Cerebellar cortex (tissue), 1 donor: Measurements from ENCODE around the gene LDHAL6B.
A peak's percentile ranks its signal among the peaks of the same experiment; 100 is the strongest.
"Not testable (repeated sequence)": the region's sequence is repeated elsewhere in the genome, so short reads cannot be mapped to it uniquely, and the experiment has no call there.

ENCODE experiments used
- DNase-seq: peaks from one replicate; pipeline ENCODE4 v3.0.0-alpha.2; 2015; ENCODE audit warnings: low spot score

The LDHAL6B gene

GRCh38 chr15:59206623-59207183, at the start of gene LDHAL6B:
LDHAL6B (plus strand) TSS chr15:59206843; CDS start chr15:59206941, 98 bp downstream.
- no peak for DNase-seq

DNA sequence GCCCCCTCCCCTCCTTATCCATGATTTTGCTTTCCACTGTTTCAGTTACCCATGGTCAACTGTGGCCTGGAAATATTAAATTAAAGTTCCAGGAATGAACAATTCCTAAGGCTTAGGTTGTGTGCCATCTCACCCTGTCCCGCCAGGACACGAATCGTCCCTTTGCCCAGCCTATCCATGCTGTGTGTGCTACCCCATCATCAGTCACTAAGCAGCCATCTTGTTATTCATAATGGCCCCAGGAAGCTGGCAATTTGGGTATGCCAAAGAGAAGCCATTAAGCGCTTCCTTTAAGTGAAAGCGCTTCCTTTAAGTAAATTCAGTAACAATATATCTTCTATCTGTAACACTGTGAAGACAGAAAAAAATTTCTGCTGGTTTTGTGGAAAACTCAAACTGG, 49.2 kb upstream of the LDHAL6B start:
- no peak for DNase-seq

DNA sequence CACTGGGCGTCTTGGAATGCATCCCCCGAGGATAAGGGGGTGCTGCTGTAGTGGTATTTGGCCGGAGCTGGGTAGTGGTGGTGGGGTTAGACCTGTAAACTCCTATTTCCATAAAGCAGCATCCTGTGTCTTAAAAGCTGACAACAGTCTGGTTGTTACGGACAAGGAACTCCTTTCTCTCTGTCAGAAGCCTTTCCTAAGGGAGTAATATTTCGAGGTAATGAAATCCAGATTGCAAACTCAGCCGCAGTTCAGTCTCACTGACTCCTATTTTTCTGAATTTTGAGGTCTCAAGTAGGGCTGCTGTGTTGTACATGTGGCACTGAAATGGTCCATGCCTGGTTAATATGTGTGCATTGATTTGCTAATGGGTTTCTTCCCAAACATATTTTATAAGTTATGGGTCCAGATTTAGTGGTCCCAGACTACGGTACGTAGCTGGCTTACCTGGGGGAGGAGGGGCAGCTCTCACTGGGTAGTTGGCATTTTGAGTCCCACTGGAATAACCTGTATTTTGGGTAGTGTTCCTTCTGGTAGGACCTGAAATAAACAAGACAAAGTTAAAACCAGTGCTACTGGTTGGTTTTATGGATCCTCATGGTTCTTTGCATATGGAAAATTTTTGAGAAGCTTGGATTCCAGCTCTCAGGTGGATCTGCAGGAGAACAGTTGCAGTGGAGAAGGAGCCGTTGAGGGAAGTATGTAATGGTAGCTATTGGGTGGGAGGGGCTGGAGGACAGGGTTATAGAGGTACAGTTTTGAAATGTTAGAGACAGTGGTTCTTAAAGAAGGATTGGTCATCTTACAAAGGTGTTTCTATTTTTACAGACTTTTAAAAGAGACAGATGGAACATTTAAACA, 48.6 kb upstream of the LDHAL6B start:
- DNase-seq, result no peak

DNA sequence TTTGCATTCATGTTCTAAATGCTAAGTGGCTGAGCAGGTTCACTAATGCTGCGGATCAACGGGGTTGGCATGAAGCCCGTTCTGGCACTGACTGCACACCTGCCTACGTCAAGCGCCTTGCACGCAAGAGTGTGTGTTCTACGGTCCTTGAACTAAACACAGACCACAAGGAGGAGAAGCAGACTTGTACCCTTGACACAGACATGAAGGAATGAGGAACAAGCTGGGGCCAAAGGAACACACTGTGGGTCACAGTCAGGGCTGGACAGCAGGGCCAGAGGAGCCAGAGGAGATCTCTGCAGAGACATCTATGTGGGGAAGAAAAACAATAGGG, 48.0 kb upstream of the LDHAL6B start:
- DNase-seq, result no peak

- no peak for DNase-seq
These were observed 47.4 kb upstream of the LDHAL6B start for GRCh38 chr15:59159210-59159609.

DNA sequence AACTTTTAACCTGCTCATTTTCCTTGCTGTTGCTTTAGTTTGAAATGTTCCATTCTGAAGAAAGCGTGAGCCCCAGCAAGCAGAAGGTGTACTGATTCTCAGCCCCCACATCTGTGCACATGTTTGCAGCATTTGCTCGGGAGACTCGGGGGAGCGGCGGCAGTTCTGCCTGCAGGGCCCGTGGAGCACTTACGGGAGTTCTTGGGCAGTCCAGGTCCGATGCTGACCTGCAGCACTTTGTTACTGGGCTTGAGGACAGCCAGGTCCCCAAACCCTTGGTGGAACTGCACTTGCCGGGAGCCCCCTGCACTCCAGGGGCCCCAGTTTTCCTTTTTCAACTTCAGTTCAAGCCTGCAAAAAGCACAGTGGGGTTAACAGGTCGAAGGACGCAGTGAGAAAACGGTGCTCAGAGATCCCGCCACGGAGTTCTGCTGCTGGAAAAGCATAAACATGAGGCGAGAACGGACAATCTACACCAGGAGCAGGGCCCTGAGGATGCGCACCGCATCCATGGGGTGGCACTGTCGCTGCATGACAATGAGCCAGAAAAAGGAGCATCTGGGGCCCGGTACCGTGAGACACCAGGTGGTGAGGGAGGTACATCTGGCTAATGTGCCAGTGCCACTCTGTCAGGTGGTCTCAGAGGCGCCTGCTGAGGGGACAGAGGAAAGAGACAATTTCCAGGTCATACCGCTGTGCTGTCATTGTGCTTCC, 45.6 kb upstream of the LDHAL6B start:
- DNase-seq, result peak; percentile 13

- DNase-seq, result not testable (repeated sequence)
These were observed 44.6 kb upstream of the LDHAL6B start for GRCh38 chr15:59162080-59162479.

- DNase-seq, result no peak
These were observed 40.9 kb upstream of the LDHAL6B start for GRCh38 chr15:59165726-59166125.

DNA sequence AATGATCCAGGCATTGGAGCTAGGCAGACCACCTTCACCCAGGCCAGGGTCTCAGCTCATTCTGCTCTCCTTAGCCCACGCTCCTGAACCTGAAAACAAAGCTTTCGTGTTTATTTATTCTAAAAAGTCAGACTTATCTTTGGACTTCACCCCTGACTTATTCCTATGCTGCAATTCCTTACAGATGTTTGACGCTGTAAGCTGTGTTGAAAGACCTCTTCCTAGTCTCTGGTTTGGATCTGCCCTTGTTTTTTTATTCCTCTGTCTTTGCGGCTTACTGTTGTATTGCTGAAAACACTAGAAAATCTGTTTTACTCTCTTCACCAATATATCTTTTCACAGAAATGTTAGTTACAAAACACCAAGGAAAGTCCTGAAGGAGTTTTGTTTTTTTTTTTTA, 40.5 kb upstream of the LDHAL6B start:
- DNase-seq, result no peak

DNA sequence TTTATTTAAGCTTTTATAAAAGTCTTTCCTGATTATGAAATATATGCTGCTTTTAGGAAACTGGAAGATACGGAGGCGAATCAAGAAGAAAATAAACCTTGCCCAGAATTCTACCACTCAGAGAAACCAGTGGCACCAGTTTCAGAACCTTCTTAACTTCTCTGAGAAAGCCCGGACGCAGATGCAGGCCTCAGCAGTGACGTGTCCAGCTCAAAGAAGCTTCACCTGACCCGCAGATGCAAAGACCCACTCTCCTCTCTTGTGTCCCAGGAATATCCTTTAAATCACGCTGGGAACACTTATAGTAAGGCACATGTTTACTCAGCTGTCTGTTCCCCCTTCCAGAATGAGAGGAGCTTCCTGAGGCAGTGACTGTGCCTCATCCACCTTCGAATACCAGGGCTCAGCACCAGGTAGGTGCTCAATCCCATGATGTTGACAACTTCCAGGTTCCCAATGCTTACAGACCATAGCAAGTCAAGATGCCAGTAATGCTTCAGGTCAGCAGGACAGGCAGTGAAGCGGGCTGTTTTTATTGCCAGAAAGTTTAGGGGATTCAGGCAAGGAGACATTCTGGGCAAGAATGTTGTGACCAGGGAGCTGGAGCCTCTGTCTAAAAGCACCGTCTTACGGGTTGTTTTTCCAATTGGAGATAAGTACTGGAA, 39.9 kb upstream of the LDHAL6B start:
- no peak for DNase-seq

DNA sequence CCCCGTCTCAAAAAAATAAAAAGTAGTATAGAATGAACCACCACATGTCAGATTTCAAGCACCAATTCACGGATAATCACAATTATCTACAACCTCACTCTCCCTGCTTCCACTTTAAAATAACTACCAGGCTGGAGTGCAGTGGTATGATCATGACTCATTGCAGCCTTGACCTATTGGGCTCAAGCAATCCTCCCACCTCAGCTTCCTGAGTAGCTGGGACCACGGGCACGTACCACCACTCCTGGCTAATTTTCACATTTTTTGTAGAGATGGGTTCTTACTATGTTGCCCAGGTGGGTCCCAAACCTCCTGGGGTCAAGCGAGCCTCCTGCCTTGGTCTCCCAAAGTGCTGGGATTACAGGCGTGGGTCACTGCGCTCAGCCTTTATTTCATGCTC, 38.1 kb upstream of the LDHAL6B start:
- DNase-seq, result no peak

GRCh38 chr15:59169251-59169708, 37.4 kb upstream of the LDHAL6B start:
- no peak for DNase-seq

DNA sequence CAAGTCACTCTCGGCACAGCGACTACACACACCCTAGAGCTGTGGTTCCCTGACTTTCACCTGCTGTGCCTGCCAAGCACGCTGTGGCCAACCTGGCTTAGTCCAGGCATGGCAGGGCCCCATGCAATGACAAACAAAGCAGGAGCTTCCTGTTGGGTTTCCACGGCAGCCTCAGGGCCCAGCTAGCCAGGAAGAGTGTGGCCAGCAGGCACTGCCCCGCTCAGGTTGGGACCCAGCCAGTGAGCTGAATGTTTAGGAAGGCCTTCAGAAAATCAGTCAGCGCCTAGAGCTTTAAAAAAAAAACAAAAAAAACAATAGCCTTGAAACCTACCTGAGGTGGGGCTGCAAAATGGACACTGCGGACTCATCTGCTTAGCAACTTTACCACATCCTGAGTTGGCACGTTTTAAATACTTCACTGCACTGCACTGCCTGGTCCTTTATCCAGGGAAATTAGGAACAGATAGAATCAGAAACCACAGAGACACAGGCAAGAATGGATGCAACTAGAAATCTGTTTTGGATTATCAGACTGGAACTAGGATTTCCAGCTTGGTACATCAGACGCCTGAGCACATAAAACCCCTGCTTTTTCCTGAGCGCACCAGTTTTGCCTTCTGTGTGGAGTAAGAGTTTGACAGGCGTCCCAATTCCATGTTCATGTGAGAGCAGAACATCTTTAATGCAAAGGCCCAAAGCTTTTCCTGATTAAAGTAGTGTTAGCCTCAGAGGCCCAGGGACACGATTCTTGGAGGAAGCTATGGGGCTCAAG, 36.2 kb upstream of the LDHAL6B start:
- peak; percentile 83 for DNase-seq

DNA sequence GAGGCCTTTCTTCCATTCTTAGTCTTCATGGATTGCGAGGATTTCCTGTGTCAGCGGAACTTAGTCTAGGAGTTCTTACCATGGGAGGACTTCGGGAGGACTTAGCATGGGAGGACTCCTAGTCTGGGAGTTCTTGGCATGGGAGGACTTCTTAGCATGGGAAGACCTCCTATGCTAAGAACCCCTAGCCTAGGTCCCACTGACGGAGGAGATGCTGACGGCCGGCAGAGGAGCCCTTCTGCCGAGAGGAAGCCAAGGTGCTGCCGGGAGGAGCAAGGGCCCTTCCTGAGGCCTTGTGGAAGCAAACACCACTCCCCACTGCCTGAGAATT, 35.6 kb upstream of the LDHAL6B start:
- DNase-seq, result no peak

- DNase-seq, result no peak
These were observed 34.2 kb upstream of the LDHAL6B start for GRCh38 chr15:59172289-59172901.

GRCh38 chr15:59173194-59173593, 33.4 kb upstream of the LDHAL6B start:
- DNase-seq, result no peak

- no peak for DNase-seq
These were observed 32.4 kb upstream of the LDHAL6B start for GRCh38 chr15:59174151-59174834.

- DNase-seq, result peak; percentile 22
These were observed 31.5 kb upstream of the LDHAL6B start for GRCh38 chr15:59174835-59175831.

- DNase-seq, result no peak
These were observed 29.9 kb upstream of the LDHAL6B start for GRCh38 chr15:59176653-59177316.
